Activated B cell treated with CpG ODN at 0.5 μM for 24 hours (primary cell): ENCODE measurements around the gene ANKLE1. TPM values are rescaled to one million over a fixed set of nuclear protein-coding genes. Genes with fewer than 3 reads are reported as not detected.

ENCODE experiments used
- ATAC-seq: fragments of 200-7000 bp; cut with Tn5 transposase; one replicate; pipeline ENCODE4 v1.10.0; 2021; ENCODE audit warnings: low read depth, mild to moderate bottlenecking, moderate library complexity
- CTCF ChIA-PET: fragments of 350-600 bp; sonication (Branson Sonifier 250); formaldehyde crosslinking; loops from one replicate; lab custom pipeline; 2021; ENCODE audit warnings: antibody characterized with exemption; lab: Charles Lee
- POLR2A ChIA-PET: fragments of 350-600 bp; sonication (Branson Sonifier 250); formaldehyde crosslinking; loops from one replicate; lab custom pipeline; 2021; ENCODE audit warnings: antibody characterized with exemption; lab: Charles Lee
- DNase-seq: peaks from one replicate; pipeline ENCODE4 v3.0.0; 2022
- H3K27ac Mint-ChIP-seq: one replicate; pipeline ENCODE4 v1.8.0; 2020; ENCODE audit warnings: mixed read lengths
- H3K27me3 Mint-ChIP-seq: one replicate; pipeline ENCODE4 v1.8.0; 2021; ENCODE audit warnings: mixed read lengths
- H3K36me3 Mint-ChIP-seq: one replicate; pipeline ENCODE4 v1.8.0; 2021; ENCODE audit warnings: low read depth, mixed read lengths
- H3K4me1 Mint-ChIP-seq: one replicate; pipeline ENCODE4 v1.8.0; 2021; ENCODE audit warnings: mixed read lengths
- H3K4me3 Mint-ChIP-seq: one replicate; pipeline ENCODE4 v1.8.0; 2020; ENCODE audit warnings: mild to moderate bottlenecking, mixed read lengths
- H3K9me3 Mint-ChIP-seq: one replicate; pipeline ENCODE4 v1.8.0; 2020; ENCODE audit warnings: mixed read lengths
- intact Hi-C: fragments of 100-400 bp; cut with micrococcal nuclease; formaldehyde crosslinking; loops from one replicate; pipeline ENCODE4 v1.15.1; 2024
- total RNA-seq: library from RNA; stranded (reverse); gene quantifications from 2 replicates; pipeline ENCODE4 v1.2.3, GENCODE V29; 2022
- TF ChIP-seq, protein P1 (sequence below): fragments of 200-600 bp; IDR thresholded peaks from one replicate; pipeline ENCODE4 v1.8.0; 2022; ENCODE audit warnings: antibody characterized with exemption, mild to moderate bottlenecking

Gene ANKLE1
- total RNA-seq, 1 donor from 2014 or later: 9.1 TPM

DNA sequence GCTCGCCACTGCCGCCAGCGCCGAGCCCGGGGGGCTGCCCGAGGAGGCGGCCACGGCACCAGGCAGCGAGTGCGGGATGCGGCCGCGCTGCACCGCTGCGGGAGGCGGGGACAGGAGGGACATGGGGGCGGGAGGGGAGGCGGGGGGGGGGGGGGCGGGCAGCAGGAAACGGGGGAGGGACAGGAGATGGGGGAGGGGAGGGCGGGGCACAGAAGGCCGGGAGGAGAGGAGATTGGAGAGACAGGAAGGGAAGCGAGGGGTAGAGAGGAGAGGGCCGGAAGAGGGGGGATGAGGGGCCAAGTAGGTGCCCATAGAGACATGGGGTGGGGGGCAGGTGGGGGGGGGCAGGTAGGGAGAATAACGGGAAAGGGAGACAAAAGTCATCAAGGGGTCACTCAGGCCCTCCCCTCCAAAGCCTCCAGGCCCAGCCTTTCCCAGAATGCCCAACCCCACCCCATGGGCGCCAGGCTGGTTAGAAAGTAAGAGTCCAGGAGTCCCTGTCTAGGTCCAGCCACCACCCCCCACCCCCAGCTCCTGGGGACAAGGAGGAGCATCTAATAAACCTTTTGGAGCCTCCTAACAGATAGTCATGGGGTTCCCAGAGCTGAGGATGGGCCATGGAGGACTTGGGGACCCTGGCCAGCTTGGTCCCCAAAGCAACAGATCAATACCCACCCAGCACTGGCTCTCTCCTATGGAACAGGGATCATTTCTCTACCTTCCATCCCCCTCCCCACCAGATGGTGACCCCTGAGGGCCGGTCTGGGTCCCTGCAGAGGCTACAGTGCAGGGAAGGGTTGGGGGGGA is 45.5 kb upstream of the ANKLE1 start:
- ATAC-seq (peak; percentile 25), DNase-seq (no peak)
- Mint-ChIP-seq H3K36me3 (peaks cover 7% of the 10 kb centered on the region), H3K9me3 (no peaks in the 10 kb centered on the region), H3K27ac (no peak overlapping the region), H3K4me3 (peak overlapping the region; percentile 15), H3K4me1 (peaks cover 9% of the 10 kb centered on the region), H3K27me3 (no peaks in the 10 kb centered on the region)
- POLR2A ChIA-PET: interaction anchor here (0.6 to 4.2 kb wide), 11 partner anchors 9 to 612 kb away, joined by 3 to 25 read pairs (median 4); partner anchors contain the start of genes NR2F6, OCEL1 and USE1
- intact Hi-C loops: loop anchor here (1.0 to 2.0 kb wide), 8 partner anchors 10 to 169 kb away; partner anchors contain the start of genes BABAM1, HAUS8, MYO9B and OCEL1
- TF ChIP-seq, protein P1, sequence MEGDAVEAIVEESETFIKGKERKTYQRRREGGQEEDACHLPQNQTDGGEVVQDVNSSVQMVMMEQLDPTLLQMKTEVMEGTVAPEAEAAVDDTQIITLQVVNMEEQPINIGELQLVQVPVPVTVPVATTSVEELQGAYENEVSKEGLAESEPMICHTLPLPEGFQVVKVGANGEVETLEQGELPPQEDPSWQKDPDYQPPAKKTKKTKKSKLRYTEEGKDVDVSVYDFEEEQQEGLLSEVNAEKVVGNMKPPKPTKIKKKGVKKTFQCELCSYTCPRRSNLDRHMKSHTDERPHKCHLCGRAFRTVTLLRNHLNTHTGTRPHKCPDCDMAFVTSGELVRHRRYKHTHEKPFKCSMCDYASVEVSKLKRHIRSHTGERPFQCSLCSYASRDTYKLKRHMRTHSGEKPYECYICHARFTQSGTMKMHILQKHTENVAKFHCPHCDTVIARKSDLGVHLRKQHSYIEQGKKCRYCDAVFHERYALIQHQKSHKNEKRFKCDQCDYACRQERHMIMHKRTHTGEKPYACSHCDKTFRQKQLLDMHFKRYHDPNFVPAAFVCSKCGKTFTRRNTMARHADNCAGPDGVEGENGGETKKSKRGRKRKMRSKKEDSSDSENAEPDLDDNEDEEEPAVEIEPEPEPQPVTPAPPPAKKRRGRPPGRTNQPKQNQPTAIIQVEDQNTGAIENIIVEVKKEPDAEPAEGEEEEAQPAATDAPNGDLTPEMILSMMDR: no peak
- CTCF ChIA-PET: interaction anchor here (0.6 to 2.7 kb wide), 21 partner anchors 8 to 463 kb away, joined by 3 to 10 read pairs (median 4); partner anchors contain the start of genes ANKLE1, BABAM1, HAUS8 and MYO9B

DNA sequence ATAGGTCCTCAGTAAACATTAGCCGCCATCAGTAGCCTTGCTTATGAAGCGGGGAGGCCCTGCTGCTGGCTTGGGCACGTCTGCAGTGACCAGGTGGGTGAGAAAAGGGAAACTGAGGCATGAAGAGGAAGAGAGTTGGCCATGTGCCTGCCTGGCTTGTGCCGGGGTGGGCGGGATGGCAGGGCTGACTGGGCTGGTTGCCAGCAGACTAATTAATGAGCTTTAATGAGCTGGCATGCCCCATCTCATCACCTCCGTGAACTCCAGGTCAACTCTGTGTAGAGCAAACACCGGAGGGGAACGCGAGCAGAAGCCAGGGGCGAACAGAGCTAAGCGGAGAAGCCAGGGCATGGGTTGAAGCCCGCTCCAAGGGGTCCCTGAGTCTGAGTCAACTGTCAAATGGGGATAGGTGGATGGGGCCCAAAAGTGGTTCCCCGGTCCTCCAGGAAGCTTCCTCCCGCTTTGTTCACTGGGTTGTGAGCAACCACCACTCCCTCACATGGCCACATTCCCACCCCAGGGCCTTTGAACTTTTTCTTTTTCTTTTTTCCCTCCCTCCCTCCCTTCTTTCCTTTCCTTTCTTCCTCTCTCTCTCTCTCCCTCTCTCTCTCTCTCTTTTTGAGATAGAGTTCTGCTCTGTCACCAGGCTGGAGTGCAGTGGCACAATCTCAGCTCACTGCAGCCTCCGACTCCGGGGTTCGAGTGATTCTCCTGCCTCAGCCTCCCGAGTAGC is 44.7 kb upstream of the ANKLE1 start:
- H3K4me1 Mint-ChIP-seq: peaks cover 9% of the 10 kb centered on the region
- POLR2A ChIA-PET: interaction anchor here (0.6 to 4.2 kb wide), 3 partner anchors 22 to 611 kb away, joined by 3 to 25 read pairs (median 4); partner anchors contain the start of gene USE1
- TF ChIP-seq, protein P1: no peak
- intact Hi-C loops: no loop called here
- no peak overlapping the region for H3K27ac Mint-ChIP-seq
- H3K9me3 Mint-ChIP-seq: no peaks in the 10 kb centered on the region
- DNase-seq (no peak), ATAC-seq (no peak)
- CTCF ChIA-PET: interaction anchor here (1.1 to 2.7 kb wide), 3 partner anchors 23 to 185 kb away, joined by 3 to 10 read pairs (median 5); no protein-coding TSS in a partner anchor
- H3K4me3 Mint-ChIP-seq: no peak overlapping the region
- no peaks in the 10 kb centered on the region for H3K27me3 Mint-ChIP-seq
- H3K36me3 Mint-ChIP-seq: peaks cover 4% of the 10 kb centered on the region

DNA sequence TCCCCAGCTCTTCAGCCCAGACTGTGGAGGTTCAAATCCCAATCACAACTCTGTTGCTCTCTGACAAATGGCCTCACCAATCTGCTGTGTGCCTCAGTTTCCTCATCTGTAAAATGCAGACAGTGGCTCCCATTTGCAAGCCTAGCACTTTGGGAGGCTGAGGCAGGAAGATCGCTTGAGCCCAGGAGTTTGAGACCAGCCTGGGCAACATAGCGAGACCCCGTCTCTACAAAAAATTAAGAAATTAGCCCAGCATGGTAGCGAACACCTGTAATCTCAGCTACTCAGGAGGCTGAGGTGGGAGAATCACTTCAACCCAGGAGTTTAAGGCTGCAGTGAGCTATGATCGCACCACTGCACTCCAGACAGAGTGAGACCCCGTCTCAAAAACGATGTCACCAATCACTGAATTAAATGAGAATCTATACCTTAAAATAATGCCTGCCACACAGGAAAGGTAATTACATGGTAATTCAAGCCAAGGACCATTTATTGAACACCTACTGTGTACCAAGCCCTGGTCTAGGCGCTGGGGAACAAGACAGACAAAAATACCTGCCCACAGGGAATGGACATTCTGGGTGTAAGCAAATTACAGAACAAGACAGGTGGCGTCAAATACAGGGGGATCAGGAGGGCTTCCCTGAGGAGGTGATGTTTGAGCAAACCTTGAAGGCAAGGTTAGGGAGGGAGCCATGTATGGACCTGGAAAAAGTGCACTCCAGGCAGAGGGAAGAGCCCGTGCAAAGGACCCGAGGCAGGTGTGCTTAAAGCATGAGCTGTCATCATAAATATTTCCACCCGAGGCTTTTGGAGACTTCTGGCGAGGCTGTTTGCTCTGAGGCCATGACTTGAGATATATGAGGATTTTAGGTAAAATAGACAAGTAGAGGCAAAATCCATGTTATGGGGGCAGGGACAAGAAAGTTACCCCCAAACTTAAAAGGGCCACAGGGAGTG is 43.7 kb upstream of the ANKLE1 start:
- ATAC-seq (no peak), DNase-seq (no peak)
- Mint-ChIP-seq H3K27ac (no peak overlapping the region), H3K4me3 (peak overlapping the region; percentile 21), H3K27me3 (no peaks in the 10 kb centered on the region), H3K4me1 (peaks cover 17% of the 10 kb centered on the region), H3K9me3 (no peaks in the 10 kb centered on the region), H3K36me3 (no peaks in the 10 kb centered on the region)
- intact Hi-C loops: no loop called here
- TF ChIP-seq, protein P1: no peak
- POLR2A ChIA-PET: interaction anchor here (0.5 to 4.2 kb wide), 3 partner anchors 23 to 24 kb away, joined by 4 to 25 read pairs (median 4); partner anchors contain the start of gene USE1
- CTCF ChIA-PET: interaction anchor here (1.1 to 2.7 kb wide), 2 partner anchors 22 to 29 kb away, joined by 3 to 10 read pairs; no protein-coding TSS in a partner anchor

DNA sequence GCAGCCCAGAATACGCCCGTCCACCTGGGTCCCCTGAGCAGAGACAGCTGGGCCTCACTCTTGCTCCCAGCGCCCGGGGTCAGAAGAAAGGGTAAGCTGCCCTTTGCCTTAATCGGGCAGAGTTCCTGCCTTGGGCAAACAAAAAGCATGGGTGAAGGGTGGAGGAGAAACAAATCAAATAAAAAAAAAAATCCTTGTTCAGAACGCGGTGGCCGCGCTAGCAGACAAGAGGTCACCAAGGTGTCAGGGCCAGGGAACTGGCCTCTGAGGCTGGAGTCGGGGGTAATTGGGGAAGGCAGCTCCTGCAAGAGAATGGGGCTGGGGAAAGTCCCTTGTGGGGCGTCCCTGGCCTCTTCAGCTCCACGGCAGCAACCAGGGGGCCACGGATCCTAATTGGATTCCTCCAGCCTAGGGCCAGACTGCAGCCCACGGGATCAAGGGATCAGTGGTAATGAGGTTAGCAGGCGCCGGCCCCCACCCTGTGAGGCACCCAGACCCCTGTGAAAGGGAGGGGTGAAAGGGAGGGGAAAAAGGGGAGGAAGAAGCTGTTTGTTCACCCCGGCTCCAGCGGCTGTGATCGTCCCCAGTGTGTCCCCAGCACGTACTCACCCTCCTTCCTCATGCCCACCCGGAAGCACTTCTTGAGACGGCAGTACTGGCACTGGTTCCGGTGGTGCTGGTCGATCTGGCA is 41.5 kb upstream of the ANKLE1 start:
- intact Hi-C loops: no loop called here
- Mint-ChIP-seq H3K27ac (no peak overlapping the region), H3K36me3 (no peaks in the 10 kb centered on the region), H3K4me1 (peaks cover 15% of the 10 kb centered on the region), H3K27me3 (no peaks in the 10 kb centered on the region), H3K9me3 (no peaks in the 10 kb centered on the region), H3K4me3 (no peak overlapping the region)
- ATAC-seq: no peak
- ChIA-PET CTCF (no interaction called here), POLR2A (interaction anchor here (0.5 kb wide), 1 partner anchor 24 kb away, joined by 4 read pairs; no protein-coding TSS in a partner anchor)
- DNase-seq: no peak
- TF ChIP-seq, protein P1: no peak
